Right lobe of liver (tissue), 4 donors: Measurements from ENCODE around the gene RAD50.

Experiments used
- POLR2A ChIP-seq: fragments of 450-650 bp; IDR thresholded peaks from one replicate; pipeline ENCODE4 v1.6.1; 2017; ENCODE audit warnings: antibody characterized with exemption, mild to moderate bottlenecking
- TF ChIP-seq, protein P1 (sequence below), 4 donors: fragments of 200-600 bp in 3 of 4; fragments of 450-650 bp in 1 of 4; IDR thresholded peaks; one replicate each; pipeline versions ENCODE4 v1.5.1 to v1.8.0; 2016 to 2022; ENCODE audit warnings: antibody characterized with exemption in 4 of 4, mild to moderate bottlenecking in 2 of 4
- donor health status: DM: no; HTN: no; CAD: no.
- donor health status: DM: no; HTN: no; CAD: no.
- donor health status: DM: no; HTN: yes; CAD: no.

DNA sequence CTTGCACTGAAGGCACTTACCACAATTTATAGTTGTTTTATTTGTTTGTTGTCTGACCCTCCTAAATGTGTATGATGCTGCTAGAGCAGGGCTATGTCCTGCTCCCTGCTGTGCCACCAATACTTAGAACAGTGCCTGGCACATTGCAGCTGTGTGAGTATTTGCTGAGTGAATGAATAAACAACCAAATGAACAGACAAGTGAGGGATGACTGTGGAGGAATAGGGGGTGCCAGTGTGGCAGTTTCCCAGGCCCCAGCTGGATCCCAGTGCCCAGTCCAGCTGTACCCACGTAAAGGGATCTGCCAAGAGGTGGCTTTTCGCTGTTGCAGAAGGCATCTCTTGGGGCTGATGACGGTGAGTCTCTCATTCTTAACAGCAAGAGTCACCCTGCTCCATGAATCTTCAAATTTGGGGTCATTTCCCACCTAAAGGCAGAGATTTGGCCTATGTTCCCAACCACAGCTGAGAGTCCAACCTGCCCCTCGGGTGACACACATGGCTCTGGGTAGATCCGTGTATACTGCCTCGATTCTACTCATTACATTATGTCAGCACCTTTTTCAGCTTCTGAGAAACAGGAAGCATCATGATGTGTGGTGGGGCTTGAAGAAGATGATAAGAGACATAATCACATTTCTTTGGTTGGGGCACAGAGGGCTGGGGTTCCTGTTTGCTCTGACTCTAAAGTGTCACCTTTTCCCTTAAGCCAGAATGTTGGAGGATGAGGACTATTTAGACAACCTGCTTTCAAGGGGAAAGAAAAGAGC lies 27.7 kb upstream of the RAD50 start:
- no peak for TF ChIP-seq POLR2A
- TF ChIP-seq, protein P1, sequence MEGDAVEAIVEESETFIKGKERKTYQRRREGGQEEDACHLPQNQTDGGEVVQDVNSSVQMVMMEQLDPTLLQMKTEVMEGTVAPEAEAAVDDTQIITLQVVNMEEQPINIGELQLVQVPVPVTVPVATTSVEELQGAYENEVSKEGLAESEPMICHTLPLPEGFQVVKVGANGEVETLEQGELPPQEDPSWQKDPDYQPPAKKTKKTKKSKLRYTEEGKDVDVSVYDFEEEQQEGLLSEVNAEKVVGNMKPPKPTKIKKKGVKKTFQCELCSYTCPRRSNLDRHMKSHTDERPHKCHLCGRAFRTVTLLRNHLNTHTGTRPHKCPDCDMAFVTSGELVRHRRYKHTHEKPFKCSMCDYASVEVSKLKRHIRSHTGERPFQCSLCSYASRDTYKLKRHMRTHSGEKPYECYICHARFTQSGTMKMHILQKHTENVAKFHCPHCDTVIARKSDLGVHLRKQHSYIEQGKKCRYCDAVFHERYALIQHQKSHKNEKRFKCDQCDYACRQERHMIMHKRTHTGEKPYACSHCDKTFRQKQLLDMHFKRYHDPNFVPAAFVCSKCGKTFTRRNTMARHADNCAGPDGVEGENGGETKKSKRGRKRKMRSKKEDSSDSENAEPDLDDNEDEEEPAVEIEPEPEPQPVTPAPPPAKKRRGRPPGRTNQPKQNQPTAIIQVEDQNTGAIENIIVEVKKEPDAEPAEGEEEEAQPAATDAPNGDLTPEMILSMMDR (IDR thresholded peaks at IDR 0.05): no peak
